HG03460 (cell line): ENCODE measurements around the gene CHRND.

Experiments used
- ATAC-seq: cut with Tn5 transposase; IDR thresholded peaks from one replicate; pipeline ENCODE4 v1.9.1; 2021; ENCODE audit not compliant: unreplicated experiment

CHRND gene

GRCh38 chr2:232525791-232526371 is at the start of gene CHRND:
Gene CHRND, plus strand, starts transcription at chr2:232526160. Its CDS starts 56 bp downstream, at chr2:232526216.
- no peak for ATAC-seq

DNA sequence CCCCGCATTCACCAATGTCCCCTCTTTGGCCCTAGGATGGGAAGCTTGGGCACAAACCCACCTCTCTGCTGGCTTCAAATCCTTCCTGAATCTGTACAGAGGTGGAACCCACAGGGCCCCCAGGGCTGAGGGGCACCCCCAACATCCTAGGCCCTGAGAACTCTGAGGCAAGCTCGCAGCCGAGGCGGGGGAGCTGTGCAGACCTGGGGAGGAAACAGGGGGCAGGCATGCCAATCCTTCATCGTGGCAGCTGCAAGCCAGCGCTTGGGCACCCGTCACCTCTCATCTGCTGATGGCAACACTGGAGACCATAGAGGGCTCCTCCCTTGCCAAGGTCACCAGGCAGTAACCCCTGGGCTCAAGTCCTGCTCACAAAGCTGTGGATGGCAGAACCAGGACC is 49.2 kb upstream of the CHRND start:
- ATAC-seq, result no peak

GRCh38 chr2:232477751-232478510 is 48.0 kb upstream of the CHRND start:
- ATAC-seq, result no peak

GRCh38 chr2:232478571-232479340 is 47.2 kb upstream of the CHRND start:
- ATAC-seq, result no peak

- no peak for ATAC-seq
These were observed 46.4 kb upstream of the CHRND start for GRCh38 chr2:232479341-232480200.

- no peak for ATAC-seq
These were observed 45.5 kb upstream of the CHRND start for GRCh38 chr2:232480201-232481190.

DNA sequence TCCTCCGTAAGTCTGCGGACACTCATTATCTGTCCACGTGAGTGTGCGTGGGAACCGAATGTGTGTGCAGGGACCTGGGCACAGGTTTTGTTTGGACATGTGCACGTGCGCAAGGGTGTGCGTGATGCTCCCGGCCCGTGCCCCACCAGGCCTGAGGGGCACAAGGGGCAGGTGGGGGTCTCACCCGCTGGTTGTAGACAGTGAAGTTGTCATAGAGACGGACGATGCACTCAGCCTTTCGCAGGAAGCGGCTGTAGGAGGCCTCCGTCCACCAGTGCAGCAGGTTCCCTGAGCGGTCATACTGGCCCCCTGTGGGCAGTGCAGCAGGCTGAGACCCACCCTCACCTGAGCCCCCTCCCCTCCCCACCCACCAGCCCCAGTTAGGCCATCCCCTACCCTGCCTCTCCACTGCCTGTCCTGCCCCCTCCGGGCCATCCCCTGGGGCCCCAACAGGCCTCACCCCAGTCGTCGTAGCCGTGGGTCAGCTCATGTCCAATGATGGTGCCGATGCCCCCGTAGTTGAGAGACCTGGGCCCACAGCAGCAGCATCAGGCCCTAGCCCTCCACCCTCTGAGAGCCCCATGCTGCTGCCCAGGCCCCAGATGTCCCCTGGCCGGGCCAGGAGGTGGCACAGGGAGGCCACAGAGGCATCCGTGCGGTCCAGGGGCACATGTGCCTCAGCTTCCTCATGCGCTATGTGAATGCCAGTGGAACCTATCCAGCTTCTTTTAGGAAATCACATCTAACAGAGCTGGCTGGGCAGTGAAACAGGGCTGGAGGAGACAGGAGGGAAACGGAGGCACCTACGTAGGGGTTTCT is 44.4 kb upstream of the CHRND start:
- no peak for ATAC-seq

- no peak for ATAC-seq
These were observed 43.4 kb upstream of the CHRND start for GRCh38 chr2:232482301-232483238.

DNA sequence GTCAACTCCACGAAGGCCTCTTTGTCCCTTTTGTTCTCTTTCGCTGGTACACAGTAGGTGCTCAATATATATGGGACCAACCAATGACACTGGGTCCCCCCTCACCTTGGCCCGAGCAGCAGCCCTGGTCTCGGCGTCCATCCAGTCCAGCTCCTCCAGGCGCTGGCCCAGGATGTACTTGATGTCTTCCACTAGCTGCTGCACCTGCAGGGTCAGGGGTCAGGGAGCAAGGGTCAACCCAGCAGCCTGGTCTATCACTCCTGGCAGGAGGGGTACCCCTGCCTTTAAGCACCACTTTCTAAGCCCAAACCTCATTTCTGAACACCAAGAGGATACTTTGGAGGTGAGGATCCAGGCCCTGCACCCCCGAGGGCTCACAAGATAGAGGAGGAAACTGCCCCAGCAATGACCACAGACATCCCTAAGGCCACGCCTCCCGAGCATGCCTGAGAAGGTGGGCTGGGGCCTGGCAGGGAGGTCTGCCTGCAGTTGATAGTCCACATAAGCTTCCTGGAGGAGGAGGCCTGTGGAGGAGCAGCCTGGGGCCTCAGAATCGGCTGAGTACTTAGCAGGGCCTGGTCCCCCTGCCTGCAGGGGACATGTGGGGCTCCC is 42.5 kb upstream of the CHRND start:
- ATAC-seq, result no peak

DNA sequence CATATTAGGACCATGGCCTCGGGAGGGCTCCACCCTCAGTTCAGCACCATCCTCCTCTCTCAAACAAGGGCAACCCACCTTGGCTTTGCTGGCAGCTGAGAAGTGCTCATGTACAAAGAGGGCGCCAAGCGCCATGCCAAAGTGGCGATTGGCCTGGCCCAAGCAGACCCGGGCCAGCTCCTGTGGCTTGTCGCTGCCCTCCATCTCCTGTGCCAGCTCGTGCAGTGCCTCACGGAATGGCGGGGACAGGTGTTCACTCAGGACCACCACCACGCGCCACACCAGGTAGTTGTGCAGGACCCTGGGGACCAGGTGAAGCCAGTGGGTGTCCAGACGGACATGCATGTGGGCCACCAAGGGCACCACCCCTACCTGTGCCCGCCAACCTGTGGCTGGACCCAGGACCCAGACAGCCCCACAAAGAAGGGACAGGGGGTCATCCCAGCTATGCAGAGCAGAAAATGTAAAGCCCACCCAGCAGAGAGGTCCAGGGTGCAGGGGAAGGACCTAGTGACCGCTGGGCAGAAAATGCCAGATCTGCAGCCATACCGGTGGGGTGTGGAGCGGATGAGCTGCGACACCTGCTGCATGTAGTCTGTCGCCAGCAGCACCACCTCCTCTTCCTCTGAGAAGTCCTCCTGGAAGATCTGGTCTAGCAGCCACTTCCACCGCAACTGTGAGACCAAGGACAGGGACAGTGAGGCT is 41.9 kb upstream of the CHRND start:
- ATAC-seq, result no peak

DNA sequence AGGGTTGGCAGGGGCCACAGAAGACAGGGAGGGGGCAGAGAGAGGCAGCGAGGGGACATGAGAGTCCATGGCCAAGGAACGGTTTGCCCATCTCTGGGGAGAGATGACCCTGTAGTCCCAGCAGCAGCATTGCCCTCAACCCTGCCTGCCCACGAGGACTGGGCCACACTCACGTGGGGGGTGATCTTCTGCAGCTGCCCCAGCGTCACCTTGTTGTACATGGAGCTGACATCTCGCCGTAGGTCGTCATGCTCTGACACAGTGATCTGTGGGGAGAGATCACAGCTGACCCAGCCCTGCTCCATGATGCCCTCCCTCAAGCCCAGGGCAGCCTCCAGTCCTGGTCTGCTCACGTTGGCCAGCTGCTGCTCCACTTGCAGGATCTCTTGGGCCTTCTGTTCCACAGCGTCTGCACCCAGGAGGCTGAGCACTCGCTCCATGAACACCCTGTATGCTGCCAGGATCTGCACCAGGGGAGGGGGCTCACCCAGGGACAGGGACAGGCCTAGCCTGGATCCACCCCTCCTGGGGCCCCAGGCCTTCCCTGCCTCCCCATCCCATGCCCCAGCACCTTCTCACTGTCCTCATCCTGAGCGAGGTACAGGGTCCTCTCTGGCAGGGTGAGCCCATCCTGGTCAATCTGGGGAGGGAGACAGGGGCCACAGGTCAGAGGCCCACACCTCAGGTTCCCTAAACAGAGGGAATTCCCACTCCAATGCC is 41.2 kb upstream of the CHRND start:
- no peak for ATAC-seq

DNA sequence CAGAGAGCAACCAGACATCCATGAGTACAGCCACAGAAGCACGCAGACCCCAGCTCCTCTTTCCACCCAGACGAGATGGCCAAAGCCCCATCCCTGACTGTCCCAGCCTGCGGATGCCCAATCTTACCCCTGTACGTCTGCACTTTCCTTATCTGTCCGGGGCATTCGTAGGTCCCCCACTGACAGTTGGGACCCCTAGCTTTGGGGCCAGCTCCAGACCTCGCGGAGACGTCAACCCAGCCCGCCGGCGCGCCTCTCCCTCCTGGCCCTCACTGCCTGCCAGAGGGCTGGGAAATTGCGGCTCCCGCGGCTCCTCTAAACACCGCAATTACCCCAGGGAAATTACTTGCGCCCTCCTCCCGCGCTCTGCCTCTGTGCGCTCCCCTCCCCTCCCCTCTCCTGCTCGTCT is 40.6 kb upstream of the CHRND start:
- ATAC-seq, result no peak

DNA sequence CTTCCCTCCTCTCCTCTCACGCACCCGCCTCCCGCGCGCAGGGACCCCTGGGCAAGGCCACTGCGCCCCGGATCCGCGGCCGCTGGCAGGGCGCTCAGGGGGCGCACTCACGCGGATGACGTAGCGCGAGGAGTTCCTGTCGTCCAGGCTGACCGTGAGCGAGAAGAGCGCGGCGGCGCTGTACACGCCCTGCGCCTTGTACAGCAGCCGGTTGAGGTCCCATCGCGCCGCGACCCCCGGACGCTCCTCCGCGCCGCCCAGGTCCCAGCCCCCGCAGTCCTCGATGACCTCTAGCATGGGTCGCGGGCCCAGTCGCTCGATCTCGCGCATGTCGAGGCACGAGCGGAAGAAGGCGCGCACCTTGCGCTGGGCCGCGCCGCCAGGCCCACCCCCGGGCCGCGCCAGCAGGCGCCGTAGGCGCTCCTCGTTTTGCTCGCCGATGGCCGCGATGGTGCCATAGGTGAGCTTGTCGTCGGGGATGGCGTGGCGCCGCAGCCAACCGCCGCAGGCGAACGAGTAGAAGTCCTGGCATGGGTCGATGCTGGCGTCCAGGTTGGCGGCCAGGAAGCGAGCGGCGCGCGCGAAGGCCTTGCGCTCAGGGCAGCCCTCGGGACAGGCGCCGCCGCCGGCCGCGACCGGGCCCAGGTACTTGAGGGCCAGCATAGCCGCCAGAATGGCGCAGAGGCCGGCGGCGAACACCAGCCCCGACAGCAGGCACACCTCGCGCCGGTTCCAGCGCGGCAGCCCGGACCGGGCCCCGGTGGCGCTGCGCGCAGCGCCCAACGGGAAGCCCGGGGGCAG is 40.0 kb upstream of the CHRND start:
- ATAC-seq, result no peak

DNA sequence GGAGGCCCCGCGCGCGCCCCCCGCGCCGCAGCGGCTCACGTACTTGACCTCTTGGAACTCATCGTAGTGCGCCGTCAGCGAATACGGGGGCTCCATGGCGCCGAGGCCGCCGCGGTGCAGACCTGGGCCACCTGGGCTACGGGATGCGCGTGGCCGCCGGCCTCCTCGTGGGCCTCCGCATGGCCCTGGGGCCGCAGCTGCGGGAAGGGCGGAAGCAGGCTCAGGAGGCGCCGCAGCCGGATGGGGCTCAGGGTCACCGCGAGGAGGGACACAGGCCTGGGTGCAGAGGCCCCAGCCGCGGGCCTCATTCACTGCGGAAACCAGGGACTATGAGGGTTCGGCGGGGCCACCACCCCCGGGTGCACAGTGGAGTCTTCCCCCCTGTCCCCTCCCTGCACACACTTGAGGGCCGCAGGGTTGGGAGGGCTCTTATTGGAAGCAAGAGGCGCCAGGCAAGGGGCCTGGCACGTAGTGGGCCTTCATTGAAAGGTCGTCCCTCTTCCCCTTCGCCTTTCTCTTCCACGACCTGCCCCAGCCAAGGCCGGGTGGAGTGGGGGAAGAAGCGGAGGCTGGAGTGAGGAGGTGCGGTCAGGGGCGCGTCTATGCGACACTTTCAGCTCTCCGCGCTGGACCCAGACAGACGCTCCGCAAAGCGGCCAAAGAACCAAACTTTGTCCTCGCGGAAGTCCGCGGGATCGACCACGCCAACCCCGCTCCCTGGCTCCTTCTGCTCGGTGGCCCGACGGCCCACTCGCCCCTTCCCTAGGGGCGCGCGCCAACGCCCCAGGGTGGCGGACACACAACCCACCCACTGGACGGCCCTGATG is 39.2 kb upstream of the CHRND start:
- no peak for ATAC-seq
